AG20443 (cell line): ENCODE measurements around the gene DUOX2.
"Not testable (repeated sequence)": the region's sequence is repeated elsewhere in the genome, so short reads cannot be mapped to it uniquely, and the experiment has no call there.

Source experiments
- DNase-seq: peaks from one replicate; pipeline ENCODE4 v3.0.0; 2012; ENCODE audit warnings: low spot score, mixed read lengths

Gene DUOX2

DNA sequence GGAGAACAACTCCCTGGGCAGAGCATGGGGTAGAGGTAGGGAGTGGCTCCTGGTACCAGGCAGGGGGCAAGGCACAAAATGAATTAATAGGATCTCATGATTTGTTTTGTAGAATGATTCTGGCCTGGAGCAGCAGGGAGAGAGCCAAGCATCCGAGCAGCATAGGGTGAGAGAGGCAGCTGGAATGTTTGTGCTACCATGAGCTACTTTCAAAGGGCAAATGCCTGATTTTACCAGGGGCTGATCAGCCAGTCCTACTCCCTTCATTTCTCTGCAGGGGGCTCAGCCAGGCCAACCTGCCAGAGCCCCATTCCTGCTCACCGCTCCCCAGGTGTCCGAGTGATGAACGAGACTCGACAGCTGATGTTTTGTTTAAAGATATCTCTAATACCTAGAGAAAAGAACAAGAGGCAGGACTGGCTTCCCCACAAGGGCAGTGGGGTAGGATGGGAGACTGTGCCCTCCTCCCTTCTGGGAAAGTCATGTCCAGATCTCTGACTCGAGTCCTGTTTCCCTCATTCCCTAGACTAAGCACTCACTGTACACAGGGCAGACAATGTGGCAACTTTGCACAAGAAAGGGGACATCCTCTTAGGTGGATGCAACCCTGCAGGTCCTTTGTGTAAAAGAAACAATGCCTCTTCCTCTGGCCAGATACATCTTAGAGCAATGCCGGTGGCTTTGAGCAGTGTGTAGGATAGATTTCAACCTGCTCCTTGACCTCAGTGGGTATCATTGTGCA, 12.9 kb downstream of the DUOX2 start:
- no peak for DNase-seq

DNA sequence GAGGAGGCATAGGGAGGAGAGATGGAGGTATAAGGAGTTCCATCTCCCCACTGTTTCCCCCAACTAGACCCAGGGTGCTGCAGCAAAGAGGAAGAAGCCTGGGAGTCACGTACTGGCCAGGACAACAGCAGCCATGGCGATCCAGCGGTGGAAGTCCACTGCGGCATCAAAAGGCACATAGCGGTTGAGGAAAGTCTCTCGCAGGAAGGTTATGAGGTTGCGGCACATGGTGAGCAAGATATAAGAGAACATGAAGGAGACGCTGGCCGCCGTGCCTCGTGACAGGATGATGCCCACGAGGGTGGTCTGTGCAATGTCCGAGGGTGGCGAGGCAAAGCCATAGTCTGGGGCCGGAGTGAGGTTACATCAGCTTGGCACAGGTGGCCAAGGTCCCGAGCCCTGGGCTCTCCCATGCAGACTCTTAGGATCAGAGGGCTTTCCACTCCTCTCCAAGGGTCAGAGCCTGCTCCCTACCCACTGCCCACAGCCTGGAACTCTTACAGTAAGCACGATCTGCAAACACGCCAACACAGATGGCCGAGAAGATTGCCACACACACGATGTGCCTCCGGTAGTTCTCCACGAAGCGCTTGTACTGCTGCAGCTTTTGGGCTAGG, 14.3 kb downstream of the DUOX2 start:
- DNase-seq: no peak

DNA sequence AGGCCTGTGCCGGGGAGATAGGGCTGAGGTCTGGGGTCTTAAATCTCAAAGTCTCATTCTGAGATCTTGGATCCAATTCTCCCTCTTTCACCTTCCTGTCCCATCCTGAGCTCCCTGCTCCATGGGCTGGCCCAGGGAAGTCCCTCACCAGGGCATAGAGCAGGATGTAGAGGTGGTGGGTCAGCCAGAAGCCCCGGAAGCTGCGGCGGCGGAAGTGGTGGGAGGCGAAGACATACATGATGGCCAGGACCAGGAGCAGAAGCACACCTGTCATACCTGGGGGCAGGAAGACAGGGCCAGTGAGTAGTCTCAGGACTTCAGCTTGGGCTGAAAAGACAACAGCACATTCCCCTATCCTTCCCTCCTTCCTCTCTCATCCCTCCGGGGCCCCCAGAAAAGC, 16.5 kb downstream of the DUOX2 start:
- DNase-seq: no peak

DNA sequence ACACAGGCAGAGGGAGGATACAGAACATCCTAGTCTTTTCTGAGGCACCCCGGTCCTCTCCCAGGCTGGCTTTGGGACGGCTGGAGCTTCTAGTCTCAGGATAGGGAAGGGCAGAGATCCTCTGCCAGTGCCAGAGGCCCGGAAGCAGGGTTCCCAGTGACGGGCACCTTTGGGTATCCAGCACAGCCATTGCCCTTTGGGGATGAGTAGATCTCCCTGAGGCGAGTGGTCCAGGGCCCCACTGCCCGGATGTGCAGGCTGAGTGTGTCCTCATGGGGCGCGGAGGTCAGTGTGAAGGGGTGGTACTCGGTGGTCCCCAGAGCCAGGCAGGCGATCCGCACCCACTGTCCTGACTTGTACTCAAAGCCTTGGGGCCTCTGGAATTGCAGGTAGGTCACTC, 18.3 kb downstream of the DUOX2 start:
- no peak for DNase-seq

DNA sequence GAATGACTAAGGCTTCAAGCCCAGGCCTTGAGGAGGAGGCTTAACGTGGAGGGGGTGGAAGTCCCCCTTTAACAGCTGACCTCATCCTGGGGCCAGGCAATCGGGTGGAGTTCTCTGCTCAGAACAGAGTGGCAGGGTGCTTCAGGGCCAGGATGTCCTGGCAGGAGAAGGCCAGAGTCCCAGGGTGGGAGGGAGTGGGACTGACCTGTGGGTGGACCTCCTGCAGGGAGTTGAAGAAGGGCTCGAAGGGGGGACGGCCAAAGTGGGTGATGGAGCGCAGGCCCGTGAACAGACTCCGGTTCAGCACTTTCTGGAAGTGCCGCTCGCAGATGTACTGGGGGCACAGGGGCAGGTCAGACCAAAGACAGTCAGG, 19.6 kb downstream of the DUOX2 start:
- no peak for DNase-seq

DNA sequence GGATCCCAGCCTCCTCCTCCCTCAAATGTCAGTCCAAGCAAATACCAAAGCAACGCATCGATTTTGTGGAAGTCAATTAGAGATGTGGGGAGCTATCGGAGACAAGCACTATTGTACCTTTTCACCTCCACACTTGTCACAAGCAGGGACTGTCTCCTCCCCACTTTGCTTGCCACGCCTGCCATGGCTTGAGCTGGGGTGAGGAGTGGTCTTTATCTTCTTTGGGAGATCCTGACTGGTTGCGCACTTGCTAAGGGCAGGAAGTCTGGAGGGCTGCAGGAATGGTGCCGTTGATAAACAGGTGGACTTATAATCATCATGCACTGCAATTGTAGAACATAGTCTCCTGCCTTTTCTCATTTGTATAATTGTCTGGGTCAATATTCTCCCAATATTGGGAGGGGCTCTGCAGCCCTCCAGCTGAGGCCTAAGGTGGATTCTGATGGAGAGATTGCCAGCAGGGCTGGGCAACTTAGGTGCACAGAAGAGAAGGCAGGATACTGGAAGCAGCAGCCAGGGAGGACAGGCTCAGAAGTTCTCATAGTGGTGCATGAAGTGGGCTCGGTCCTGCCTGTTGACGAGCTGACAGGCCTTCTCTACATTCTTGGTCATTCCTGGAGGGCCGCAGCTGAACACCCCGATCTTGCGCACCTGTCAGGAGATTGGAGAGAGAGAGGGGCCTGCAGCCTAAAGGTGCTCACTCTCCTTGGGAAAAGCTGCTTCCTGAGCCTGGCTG, 20.2 kb downstream of the DUOX2 start:
- DNase-seq: no peak

DNA sequence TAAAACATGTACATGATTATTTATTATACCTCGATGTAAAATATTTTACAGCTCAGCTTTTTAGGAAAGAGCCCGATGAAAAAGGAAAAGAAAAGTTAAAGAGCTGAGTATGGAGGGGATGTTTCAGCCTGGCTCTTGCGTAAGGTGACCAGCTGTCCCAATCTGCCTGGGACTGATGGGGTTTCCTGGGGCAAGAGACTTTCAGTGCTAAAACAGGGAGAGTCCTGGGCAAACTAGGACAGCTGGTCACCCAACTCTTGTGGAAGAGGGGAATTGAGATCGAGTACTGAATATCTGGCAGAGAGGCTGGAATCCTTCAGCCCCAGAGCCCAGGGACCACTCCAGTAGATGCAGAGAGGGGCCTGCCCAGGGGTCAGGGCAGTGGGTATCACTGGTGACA, 21.0 kb downstream of the DUOX2 start:
- DNase-seq: no peak

DNA sequence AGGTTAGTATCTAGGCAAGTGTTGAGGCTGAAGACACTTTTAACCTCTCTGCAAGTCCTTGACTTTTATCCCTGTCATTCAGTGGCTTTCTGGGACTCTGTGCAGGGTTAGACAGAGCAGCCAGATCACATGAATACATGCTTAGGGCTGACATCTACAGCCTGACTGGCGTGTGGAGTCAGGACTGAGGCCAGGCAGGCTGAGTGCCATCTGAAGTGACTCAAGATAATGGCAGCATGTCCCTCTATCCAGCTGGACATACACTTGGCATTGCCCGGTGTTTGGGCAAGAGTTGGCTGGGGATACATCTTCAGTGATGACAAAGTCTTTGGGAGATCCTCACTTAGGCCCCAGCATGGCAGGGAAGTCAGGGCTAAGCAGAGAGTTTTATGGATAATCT, 22.4 kb downstream of the DUOX2 start:
- peak; percentile 45 for DNase-seq

DNA sequence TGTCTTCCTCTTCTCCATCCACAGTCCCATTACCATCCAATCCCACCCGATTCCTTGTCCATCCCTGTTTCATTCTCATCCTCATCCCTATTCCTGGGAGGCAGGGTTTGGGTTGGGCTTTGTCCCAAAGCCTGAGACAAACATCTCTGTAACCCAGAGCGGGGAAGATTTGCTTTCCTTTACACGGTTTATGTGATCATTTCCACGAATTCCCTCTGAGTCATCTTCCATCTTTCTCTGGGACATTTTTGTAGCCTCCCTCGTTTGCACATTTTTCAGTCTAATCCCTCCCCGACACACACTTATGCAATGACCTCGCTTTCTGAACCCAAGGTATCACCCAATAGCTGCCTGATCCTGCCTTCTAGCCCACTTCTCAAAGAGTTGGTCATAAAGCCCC, 22.8 kb downstream of the DUOX2 start:
- DNase-seq: peak; percentile 79

DNA sequence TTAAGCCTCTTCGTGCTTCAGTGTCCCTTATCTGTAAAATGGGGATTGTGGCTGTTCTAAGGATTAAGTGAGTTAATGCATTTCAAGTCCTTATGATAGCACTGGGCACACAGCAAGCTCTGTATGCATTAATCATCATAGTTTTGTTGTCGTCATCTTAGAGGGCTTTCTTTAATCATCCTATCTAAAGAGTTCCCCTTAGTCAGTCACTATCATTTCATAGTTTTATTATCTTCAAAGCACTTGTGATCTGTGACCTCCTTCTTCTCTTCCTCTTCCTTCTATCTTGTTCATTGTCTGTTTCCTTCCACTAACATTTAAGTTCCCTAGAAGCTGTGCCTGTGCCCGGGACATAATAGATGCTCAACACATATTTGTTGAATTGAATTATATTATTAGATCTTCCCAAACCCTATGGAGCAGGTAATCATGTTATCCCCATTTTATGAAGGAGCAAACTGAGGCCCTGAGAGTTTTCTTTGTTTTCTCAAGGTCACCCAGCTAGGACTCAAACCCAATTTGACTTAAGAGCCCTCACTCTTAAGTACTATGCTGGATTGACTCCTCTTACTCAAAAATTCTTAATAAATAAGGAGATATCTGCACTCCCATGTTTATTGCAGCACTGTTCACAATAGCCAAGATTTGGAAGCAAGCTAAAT, 24.1 kb downstream of the DUOX2 start:
- no peak for DNase-seq

DNA sequence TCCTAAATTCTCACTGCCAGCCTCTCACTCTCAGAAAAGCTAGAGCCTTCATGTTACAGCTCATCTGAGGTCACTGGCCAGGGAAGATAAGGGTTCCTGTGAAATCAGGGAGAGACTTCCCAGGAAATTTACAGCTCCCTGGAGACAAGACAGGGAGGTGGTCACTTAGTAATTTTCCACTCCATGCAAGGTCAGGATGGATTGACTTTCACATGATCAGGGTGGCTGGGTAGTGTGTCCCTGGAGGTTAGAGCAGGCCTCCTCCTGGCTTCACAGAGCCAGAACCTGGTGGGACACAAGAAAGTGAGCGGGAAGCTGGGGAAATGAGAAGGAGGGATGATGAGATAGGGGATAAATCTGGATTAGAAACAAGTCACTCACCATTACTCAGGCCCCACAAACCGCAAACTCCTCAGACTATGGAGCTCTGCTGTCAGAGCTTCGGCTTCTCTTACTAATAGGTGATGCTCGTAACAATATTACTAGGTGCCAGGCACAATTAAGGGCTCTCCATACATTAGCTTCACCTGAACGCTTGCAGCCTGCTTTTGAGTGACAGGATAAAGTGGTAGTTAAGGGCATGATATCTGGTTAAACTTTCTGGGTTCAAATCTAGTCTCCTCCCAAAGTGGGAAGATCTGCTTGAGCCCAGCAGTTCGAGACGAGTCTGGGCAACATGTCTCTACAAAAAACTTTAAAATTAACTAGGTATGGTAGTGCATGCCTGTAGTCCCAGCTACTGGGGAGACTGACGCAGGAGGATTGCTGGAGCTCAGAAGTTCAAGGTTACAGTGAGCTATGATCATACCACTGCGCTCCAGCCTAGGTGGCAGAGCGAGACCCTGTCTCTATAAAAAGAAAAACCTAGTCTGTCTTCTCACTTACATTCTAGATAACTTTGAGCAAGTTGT, 24.9 kb downstream of the DUOX2 start:
- DNase-seq: peak; percentile 20

DNA sequence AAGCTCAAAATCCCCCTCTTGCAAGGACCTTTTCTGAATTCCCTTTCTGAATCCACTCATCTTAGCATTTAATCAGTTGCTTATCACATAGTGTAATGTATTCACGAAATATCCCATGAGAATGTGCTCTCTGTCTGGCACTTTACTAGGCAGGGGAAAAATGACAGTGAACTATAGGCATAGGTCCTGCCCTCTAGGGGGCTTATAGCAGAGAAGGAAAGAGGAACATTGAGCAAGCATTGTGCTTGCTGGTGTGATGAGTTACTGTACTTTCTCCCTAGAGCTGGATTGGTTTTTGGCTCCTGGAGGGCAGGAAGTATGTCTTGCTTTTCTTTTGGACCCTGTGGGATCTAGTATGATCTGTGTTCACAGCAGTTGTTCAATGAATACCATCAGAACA, 26.5 kb downstream of the DUOX2 start:
- DNase-seq: no peak

DNA sequence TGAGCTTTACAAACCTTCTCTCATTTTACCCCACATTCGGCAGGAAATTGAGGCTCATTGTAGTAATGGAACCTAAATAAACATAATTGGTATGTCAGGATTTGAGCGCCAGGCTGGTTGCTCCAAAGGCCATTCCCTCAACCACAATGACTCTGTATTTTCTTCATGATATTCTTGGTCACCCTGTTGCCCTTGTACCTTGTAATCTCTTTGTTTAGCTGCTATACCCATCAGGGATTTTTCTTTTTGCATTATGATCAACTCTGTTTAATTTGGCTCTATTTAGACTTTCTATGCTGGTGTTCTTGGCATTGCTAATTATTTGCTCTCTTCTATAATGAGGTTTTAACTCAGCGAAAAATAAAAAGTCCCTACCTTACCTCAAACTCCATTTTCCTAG, 29.8 kb downstream of the DUOX2 start:
- DNase-seq: no peak

DNA sequence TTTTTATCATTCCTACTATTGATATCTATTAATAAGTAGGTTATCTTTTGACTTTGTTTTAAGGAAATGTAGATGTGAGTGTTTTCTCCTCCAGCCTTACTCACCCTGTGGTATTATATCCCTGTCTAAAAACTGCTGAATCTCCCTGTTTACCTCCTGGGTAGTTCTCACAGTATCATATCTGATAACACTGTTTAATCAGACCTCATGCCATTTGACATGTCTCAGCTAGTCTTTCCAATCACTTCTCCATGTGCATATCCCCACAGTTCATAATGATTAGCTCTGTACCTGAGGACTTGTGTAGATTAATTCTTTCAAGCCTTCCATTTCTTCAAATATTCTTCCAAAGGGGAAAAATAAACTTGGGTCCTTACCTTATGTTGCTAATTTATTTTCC, 30.7 kb downstream of the DUOX2 start:
- no peak for DNase-seq

DNA sequence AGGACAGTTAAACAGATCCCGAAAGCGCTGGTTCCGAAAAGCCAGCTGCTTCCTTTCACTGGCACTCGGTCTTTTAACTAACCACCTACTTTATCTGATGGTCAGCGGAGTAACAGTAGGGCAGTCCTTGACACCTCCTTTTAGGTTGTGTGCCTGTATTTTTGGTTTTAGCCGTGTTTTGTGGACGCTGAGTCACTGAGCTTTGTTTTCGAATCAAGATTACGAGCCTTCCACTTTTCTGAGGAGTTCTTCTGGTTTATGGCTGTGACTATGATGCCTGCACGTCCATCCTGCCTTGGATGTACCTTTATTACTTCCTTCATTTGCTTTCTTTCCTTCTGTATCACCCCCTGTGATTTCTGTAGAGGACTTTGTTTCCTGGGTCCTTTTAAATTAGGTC, 31.6 kb downstream of the DUOX2 start:
- DNase-seq: not testable (repeated sequence)

DNA sequence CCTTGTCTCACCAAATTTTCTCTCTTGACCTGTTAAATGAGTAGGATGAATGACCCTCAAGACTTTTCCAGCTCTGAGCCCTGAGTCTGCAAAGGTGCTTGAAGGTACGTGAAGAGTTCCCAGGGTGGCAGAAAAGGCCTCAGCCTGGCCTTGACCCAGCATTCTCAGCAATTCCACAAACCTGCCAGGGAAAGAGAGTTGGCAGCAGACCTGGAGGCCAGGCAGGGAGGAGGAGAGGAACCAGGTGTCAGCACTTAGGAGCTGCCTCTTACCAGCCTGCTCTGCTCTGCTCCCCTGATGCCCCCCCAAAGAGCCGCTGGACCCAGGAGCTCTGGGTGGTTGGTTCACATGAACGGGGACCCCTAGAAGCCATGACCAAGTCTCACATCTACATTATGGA, 33.4 kb downstream of the DUOX2 start:
- not testable (repeated sequence) for DNase-seq

DNA sequence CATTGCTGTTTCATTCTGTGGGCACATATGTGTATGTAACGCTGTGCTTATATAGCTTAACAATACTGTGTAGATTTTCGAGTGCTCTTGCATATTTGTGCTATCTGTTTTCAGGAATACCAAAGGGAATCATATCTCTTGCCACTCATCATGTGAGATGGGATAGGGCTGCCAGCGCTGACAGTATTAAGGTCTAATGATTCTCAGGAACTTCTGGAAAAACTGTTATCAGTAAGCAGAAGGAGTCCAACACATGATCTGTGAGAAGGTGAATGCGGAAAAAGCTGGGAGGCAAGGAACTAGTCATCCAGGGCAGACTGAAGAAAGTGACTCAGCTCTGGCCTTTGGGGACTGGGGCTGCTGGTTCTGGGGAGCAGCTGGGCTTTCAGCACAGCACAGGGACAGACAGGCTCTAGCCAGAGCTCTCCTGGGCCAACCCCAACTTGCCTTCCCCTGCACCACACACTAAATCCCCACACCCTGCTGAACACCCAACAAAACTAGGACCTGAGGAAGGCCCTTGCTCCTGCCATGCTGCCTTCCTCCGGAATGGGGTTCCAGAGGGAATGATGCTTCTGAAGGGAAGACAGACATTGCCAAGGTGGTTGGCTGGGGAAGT, 34.2 kb downstream of the DUOX2 start:
- not testable (repeated sequence) for DNase-seq

DNA sequence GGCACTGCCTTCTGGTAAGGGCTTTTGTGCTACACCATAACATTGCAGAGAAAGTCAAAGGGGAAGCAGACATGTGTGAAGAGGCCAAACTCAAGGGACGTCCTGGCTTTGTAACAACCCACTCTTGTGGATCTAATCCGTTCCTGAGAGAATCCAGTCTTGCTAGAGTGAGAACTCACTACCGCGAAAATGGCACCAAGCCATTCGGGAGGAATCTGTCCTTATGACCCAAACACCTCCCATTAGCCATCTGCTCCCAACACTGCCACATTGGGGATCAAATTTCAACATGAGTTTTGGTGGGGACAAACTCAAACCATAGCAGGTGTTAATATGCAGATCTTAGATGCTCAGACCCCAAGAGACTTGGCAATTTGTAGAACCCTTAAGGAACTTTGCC, 34.8 kb downstream of the DUOX2 start:
- not testable (repeated sequence) for DNase-seq

DNA sequence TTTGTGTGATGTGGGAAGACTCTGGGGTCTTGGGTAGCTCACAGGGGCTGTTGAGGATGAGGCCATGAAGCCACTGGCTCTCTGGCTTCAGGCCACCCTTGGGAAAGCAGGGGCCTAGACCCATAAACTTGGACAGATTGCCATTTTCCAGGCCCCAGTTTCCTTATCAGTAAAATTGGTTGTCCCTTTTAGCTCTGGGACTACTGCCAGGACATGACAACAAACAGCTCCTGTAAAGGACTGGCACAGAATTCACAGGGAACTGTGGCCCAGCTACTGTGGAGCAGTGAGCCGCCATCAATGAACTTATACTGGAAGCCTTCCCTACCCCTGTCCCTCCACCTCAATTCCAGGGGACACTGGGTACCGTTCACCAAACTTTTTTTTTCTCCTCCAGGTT, 36.6 kb downstream of the DUOX2 start:
- DNase-seq: not testable (repeated sequence)

DNA sequence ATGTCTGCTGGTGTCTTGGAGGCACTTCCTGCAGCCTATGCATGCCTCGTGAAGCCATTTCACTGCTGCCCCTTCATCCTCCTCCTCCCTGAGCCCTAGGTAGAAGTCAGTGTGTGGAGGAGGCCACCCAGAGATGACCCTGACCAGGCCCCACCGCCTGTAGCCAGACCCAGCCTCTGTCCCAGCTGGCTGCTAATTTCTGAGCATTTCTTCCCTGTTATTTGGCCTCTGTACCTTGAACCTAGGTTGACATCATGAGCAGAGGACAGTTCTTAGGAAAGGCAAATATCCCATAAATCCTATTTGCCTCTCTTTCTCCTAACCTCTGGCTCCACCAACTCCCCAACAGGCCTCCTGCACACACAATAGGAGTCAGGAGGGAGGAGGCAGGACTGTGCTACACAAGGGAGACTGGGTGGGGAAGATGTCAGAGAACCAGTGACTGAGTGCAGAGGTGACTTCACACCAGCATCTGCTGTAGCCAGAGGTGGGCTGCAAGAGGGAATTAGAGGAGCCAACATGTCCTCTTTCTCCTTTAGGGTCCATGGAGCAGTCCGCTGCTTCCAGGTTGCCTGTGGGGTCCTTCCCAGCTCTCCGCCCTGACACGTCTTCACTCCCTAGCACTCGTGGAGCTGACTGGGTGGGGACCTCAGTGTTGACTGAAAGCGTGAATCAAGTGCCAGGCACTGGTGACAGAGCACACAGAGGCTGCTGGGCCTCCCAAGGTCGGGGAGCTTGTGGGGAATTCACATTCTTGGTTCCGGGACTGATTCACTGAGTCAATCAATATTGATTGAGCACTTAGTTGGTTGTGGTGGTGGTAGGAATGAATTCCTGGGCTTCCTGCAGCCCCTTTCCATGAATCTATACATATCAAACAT, 38.3 kb downstream of the DUOX2 start:
- DNase-seq: not testable (repeated sequence)
